ENCODE data around the gene CDK17. TPM values are rescaled to one million over a fixed set of nuclear protein-coding genes. Genes with fewer than 3 reads are reported as not detected.
"Not testable (repeated sequence)": the region's sequence is repeated elsewhere in the genome, so short reads cannot be mapped to it uniquely, and the experiment has no call there.

CDK17 gene
- total and polyA plus RNA-seq, 2 experiments from 2014 or later = 21.7 to 34.7 TPM

DNA sequence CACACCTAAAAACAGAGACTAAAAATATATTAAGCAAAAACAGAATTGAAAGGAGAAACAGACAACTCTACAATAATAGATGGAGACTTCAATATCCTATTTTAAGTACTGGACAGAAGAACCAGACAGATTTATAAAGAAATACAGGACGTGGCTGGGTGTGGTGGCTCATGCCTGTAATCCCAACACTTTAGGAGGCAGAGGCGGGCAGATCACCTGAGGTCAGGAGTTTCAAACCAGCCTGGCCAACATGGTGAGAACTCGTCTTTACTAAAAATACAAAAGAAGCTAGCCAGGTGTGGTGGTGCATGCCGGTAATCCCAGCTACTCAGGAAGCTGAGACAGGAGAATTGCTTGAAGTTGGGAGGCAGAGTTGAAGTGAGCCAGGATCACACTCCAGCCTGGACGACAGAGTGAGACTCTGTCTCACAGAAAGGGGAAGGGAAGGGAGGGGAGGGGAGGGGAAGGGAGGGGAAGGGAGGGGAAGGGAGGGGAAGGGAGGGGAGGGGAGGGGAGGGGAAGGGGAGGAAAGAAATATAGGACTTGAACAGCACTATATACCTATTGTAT, 53.0 kb downstream of the CDK17 start:
- Histone ChIP-seq H3K9me3 (ENCODE audit: low read depth) (no peaks in the 10 kb centered on the region), H3K4me3 (no peak overlapping the region), H3K27ac (no peak overlapping the region), H3K27me3 (no peaks in the 10 kb centered on the region), H3K4me1 (ENCODE audit: low read depth) (no peaks in the 10 kb centered on the region), H3K36me3 (no peaks in the 10 kb centered on the region)
- no peak for DNase-seq (ENCODE audit: low read depth in 1 of 2, low spot score in 1 of 2)
- TF ChIP-seq, protein P1, sequence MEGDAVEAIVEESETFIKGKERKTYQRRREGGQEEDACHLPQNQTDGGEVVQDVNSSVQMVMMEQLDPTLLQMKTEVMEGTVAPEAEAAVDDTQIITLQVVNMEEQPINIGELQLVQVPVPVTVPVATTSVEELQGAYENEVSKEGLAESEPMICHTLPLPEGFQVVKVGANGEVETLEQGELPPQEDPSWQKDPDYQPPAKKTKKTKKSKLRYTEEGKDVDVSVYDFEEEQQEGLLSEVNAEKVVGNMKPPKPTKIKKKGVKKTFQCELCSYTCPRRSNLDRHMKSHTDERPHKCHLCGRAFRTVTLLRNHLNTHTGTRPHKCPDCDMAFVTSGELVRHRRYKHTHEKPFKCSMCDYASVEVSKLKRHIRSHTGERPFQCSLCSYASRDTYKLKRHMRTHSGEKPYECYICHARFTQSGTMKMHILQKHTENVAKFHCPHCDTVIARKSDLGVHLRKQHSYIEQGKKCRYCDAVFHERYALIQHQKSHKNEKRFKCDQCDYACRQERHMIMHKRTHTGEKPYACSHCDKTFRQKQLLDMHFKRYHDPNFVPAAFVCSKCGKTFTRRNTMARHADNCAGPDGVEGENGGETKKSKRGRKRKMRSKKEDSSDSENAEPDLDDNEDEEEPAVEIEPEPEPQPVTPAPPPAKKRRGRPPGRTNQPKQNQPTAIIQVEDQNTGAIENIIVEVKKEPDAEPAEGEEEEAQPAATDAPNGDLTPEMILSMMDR (IDR thresholded peaks at IDR 0.05; ENCODE audit: low read depth, low read length) = no peak

DNA sequence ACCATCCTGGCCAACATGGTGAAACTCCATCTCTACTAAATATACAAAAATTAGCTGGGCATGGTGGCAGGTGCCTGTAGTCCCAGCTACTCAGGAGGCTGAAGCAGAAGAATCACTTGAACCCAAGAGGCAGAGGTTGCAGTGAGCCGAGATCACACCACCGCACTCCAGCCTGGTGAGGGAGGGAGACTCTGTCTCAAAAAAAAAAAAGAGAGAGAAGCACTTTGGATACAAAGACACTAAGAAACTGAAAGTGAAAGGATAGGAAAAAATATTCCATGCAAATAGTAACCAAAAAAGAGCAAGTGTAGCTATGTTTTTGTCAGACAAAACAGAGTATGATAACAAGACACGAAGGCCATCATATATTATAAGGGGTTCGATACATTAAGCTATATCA, 53.5 kb downstream of the CDK17 start:
- H3K4me3 ChIP-seq; DNase-seq (ENCODE audit: low read depth in 1 of 2, low spot score in 1 of 2); H3K27ac ChIP-seq; H3K27me3 ChIP-seq; H3K4me1 ChIP-seq (ENCODE audit: low read depth); H3K36me3 ChIP-seq; H3K9me3 ChIP-seq (ENCODE audit: low read depth): not testable (repeated sequence)

GRCh38 chr12:96344124-96344695, 56.0 kb downstream of the CDK17 start:
- H3K9me3 ChIP-seq (ENCODE audit: low read depth) = no peaks in the 10 kb centered on the region
- TF ChIP-seq, protein P1 (IDR thresholded peaks at IDR 0.05; ENCODE audit: low read depth, low read length) = no peak

GRCh38 chr12:96343347-96343954, 56.8 kb downstream of the CDK17 start:
- H3K4me1 ChIP-seq (ENCODE audit: low read depth) = peaks cover 5% of the 10 kb centered on the region
- no peak overlapping the region for H3K4me3 ChIP-seq
- TF ChIP-seq, protein P1 (IDR thresholded peaks at IDR 0.05; ENCODE audit: low read depth, low read length) = no peak
- H3K27me3 ChIP-seq = no peaks in the 10 kb centered on the region
- no peaks in the 10 kb centered on the region for H3K36me3 ChIP-seq
- H3K27ac ChIP-seq = no peak overlapping the region
- H3K9me3 ChIP-seq (ENCODE audit: low read depth) = no peaks in the 10 kb centered on the region
- peak in 1 of 2 donors; percentile 55 for DNase-seq (ENCODE audit: low read depth in 1 of 2, low spot score in 1 of 2)

More at GRCh38 chr12:96344124-96344695, 56.0 kb downstream of the CDK17 start:
- Histone ChIP-seq H3K4me1 (ENCODE audit: low read depth) (peaks cover 5% of the 10 kb centered on the region), H3K36me3 (no peaks in the 10 kb centered on the region), H3K27ac (no peak overlapping the region), H3K27me3 (no peaks in the 10 kb centered on the region), H3K4me3 (no peak overlapping the region)
- DNase-seq (ENCODE audit: low read depth in 1 of 2, low spot score in 1 of 2) = no peak

GRCh38 chr12:96339666-96340065, 60.6 kb downstream of the CDK17 start:
- not testable (repeated sequence) for H3K4me1 ChIP-seq (ENCODE audit: low read depth); H3K9me3 ChIP-seq (ENCODE audit: low read depth); H3K27ac ChIP-seq; DNase-seq (ENCODE audit: low read depth in 1 of 2, low spot score in 1 of 2); H3K36me3 ChIP-seq; H3K27me3 ChIP-seq; H3K4me3 ChIP-seq

- no peak for DNase-seq (ENCODE audit: low read depth in 1 of 2, low spot score in 1 of 2)
- no peaks in the 10 kb centered on the region for H3K36me3 ChIP-seq
- TF ChIP-seq, protein P1 (IDR thresholded peaks at IDR 0.05; ENCODE audit: low read depth, low read length) = no peak
Measured at GRCh38 chr12:96338852-96339471, 61.3 kb downstream of the CDK17 start.

More at GRCh38 chr12:96338852-96339471, 61.3 kb downstream of the CDK17 start:
- Histone ChIP-seq H3K27me3 (no peaks in the 10 kb centered on the region), H3K4me3 (no peak overlapping the region), H3K27ac (no peak overlapping the region), H3K9me3 (ENCODE audit: low read depth) (no peaks in the 10 kb centered on the region), H3K4me1 (ENCODE audit: low read depth) (peaks cover 5% of the 10 kb centered on the region)
